ENCODE results near the gene ZNF319. TPM values are rescaled to one million over a fixed set of nuclear protein-coding genes. Genes with fewer than 3 reads are reported as not detected.

ZNF319 gene
- total RNA-seq, 3 donors from 2014 or later (not counting 1 experiment from before 2014, with no cell fraction given), result 15.9 to 31.3 (median 29.3) TPM

- Histone ChIP-seq H3K9me3 (ENCODE audit: control insufficient read depth, insufficient read depth, low read length) (no peaks in the 10 kb centered on the region), H3K27ac (ENCODE audit: low read length) (no peak overlapping the region), H3K4me3 (ENCODE audit: low read length) (no peak overlapping the region), H3K4me1 (ENCODE audit: control insufficient read depth, insufficient read depth, low read length) (peaks cover 21% of the 10 kb centered on the region), H3K27me3 (ENCODE audit: control insufficient read depth, insufficient read depth, low read length) (no peaks in the 10 kb centered on the region), H3K36me3 (ENCODE audit: control insufficient read depth, insufficient read depth, low read length) (no peaks in the 10 kb centered on the region)
- H3K27ac Mint-ChIP-seq, result no peak overlapping the region
- H3K36me3 Mint-ChIP-seq, result no peaks in the 10 kb centered on the region
- H3K9me3 Mint-ChIP-seq, result no peaks in the 10 kb centered on the region
- H3K27me3 Mint-ChIP-seq (ENCODE audit: low read depth in 2 of 2), result no peaks in the 10 kb centered on the region
- no peak for DNase-seq
- no peak for TF ChIP-seq CTCF (IDR thresholded peaks at IDR 0.05)
- no peak for ATAC-seq
- over 99% methylated on average over 8 of the region's 8 CpGs for WGBS (ENCODE audit: insufficient coverage)
- intact Hi-C loops (cut with micrococcal nuclease), result no loop called here
- H3K4me3 Mint-ChIP-seq, result no peak overlapping the region
- H3K4me1 Mint-ChIP-seq, result peaks cover 0 to 23% of the 10 kb centered on the region in 2 donors
These were observed 12.9 kb downstream of the ZNF319 start for GRCh38 chr16:57987441-57988177.

- WGBS (ENCODE audit: insufficient coverage), result 85% methylated on average over 5 of the region's 9 CpGs
These were observed 14.3 kb downstream of the ZNF319 start for GRCh38 chr16:57986196-57986595.

GRCh38 chr16:57985204-57986181 lies 15.0 kb downstream of the ZNF319 start:
- Mint-ChIP-seq H3K9me3 (no peaks in the 10 kb centered on the region), H3K27ac (peak overlapping the region in 1 of 2 donors; percentile 81), H3K27me3 (ENCODE audit: low read depth in 2 of 2) (no peaks in the 10 kb centered on the region), H3K36me3 (no peaks in the 10 kb centered on the region), H3K4me3 (peak overlapping the region; percentile 93), H3K4me1 (peaks cover 0 to 13% of the 10 kb centered on the region in 2 donors)
- H3K27me3 ChIP-seq (ENCODE audit: control insufficient read depth, insufficient read depth, low read length), result no peaks in the 10 kb centered on the region
- H3K4me3 ChIP-seq (ENCODE audit: low read length), result peak overlapping the region; percentile 34
- no peak for TF ChIP-seq CTCF (IDR thresholded peaks at IDR 0.05)
- 32% methylated on average over 60 of the region's 62 CpGs for WGBS (ENCODE audit: insufficient coverage)
- no peak for DNase-seq
- intact Hi-C loops (cut with micrococcal nuclease), result no loop called here
- no peaks in the 10 kb centered on the region for H3K36me3 ChIP-seq (ENCODE audit: control insufficient read depth, insufficient read depth, low read length)
- H3K27ac ChIP-seq (ENCODE audit: low read length), result no peak overlapping the region
- H3K4me1 ChIP-seq (ENCODE audit: control insufficient read depth, insufficient read depth, low read length), result peaks cover 21% of the 10 kb centered on the region
- no peaks in the 10 kb centered on the region for H3K9me3 ChIP-seq (ENCODE audit: control insufficient read depth, insufficient read depth, low read length)
- peak; percentile 44 to 64 (median 49) for ATAC-seq

More at GRCh38 chr16:57986196-57986595, 14.3 kb downstream of the ZNF319 start:
- no peaks in the 10 kb centered on the region for H3K36me3 ChIP-seq (ENCODE audit: control insufficient read depth, insufficient read depth, low read length)
- ATAC-seq (no peak), DNase-seq (no peak)
- H3K4me3 ChIP-seq (ENCODE audit: low read length), result no peak overlapping the region
- H3K4me1 Mint-ChIP-seq, result peaks cover 0 to 18% of the 10 kb centered on the region in 2 donors
- H3K36me3 Mint-ChIP-seq, result no peaks in the 10 kb centered on the region
- no peak overlapping the region for H3K27ac Mint-ChIP-seq
- H3K4me3 Mint-ChIP-seq, result peak overlapping the region; percentile 11
- H3K27ac ChIP-seq (ENCODE audit: low read length), result no peak overlapping the region
- H3K9me3 Mint-ChIP-seq, result no peaks in the 10 kb centered on the region
- intact Hi-C loops (cut with micrococcal nuclease), result no loop called here
- no peaks in the 10 kb centered on the region for H3K9me3 ChIP-seq (ENCODE audit: control insufficient read depth, insufficient read depth, low read length)
- TF ChIP-seq CTCF (IDR thresholded peaks at IDR 0.05), result no peak
- no peaks in the 10 kb centered on the region for H3K27me3 Mint-ChIP-seq (ENCODE audit: low read depth in 2 of 2)
- no peaks in the 10 kb centered on the region for H3K27me3 ChIP-seq (ENCODE audit: control insufficient read depth, insufficient read depth, low read length)
- H3K4me1 ChIP-seq (ENCODE audit: control insufficient read depth, insufficient read depth, low read length), result peaks cover 21% of the 10 kb centered on the region

Measured in natural killer cell (primary cell).